Esophagus muscularis mucosa (tissue), 4 donors: ENCODE measurements around the gene HTR2C. TPM values are rescaled to one million over a fixed set of nuclear protein-coding genes. Genes with fewer than 3 reads are reported as not detected.

Source experiments
- DNase-seq: peaks from one replicate; pipeline ENCODE4 v3.0.0-alpha.2; 2017; ENCODE audit errors: extremely low spot score
- H3K27ac ChIP-seq, 4 donors: fragments of 200-600 bp; sonication (generic); replicated peaks in 1 of 4; 1 replicate in 3 of 4; 2 replicates in 1 of 4; pipeline ENCODE4 v1.5.1; 2016 to 2019; ENCODE audit warnings: mild to moderate bottlenecking in 1 of 4
- H3K27me3 ChIP-seq, 4 donors: fragments of 200-600 bp; sonication (generic); one replicate each; pipeline versions ENCODE4 v1.5.1 to v1.6.0; 2016 to 2019
- H3K36me3 ChIP-seq, 4 donors: fragments of 200-600 bp; sonication (generic); one replicate each; pipeline ENCODE4 v1.5.1; 2016 to 2019
- H3K4me1 ChIP-seq, 4 donors: fragments of 200-600 bp; sonication (generic); one replicate each; pipeline ENCODE4 v1.5.1; 2016 to 2019
- H3K4me3 ChIP-seq, 4 donors: fragments of 200-600 bp; sonication (generic); 1 replicate in 2 of 4; 2 replicates in 2 of 4; pipeline ENCODE4 v1.5.1; 2016 to 2019; ENCODE audit warnings: mild to moderate bottlenecking in 4 of 4, moderate library complexity in 1 of 4
- H3K9me3 ChIP-seq, 4 donors: fragments of 200-600 bp; sonication (generic); 1 replicate in 3 of 4; 2 replicates in 1 of 4; pipeline ENCODE4 v1.5.1; 2016 to 2019
- CTCF ChIP-seq, 3 experiments: fragments of 200-600 bp in 2 of 3; fragments of 450-650 bp in 1 of 3; sonication (generic) in 2 of 3; IDR thresholded peaks; one replicate each; pipeline ENCODE4 v1.5.1; 2017 to 2019; ENCODE audit warnings: antibody characterized with exemption in 3 of 3, mild to moderate bottlenecking in 2 of 3, moderate library complexity in 1 of 3
- EP300 ChIP-seq: sonication (generic); formaldehyde crosslinking; IDR thresholded peaks from one replicate; pipeline ENCODE4 v1.6.1; 2017; ENCODE audit warnings: antibody characterized with exemption
- POLR2A ChIP-seq: fragments of 450-650 bp; IDR thresholded peaks from one replicate; pipeline ENCODE4 v1.6.1; 2017; ENCODE audit warnings: antibody characterized with exemption, moderate library complexity, mild to moderate bottlenecking, low read depth
- POLR2AphosphoS5 ChIP-seq, 2 donors: sonication (generic); formaldehyde crosslinking; IDR thresholded peaks; one replicate each; pipeline ENCODE4 v1.6.1; 2017; ENCODE audit warnings: antibody characterized with exemption in 2 of 2
- WGBS: methylation state at CpG from one replicate; pipeline ENCODE4 v1.1.5; 2018; 5-methylcytosine and 5-hydroxymethylcytosine counted together
- intact Hi-C: fragments of 100-400 bp; cut with DNase I; formaldehyde crosslinking; loops from one replicate; pipeline ENCODE4 v1.15.1; 2023
- total RNA-seq, 4 donors: library from RNA; depleted of rRNA; stranded (reverse); fragments of >200 nt; gene quantifications; one replicate each; pipeline versions ENCODE4 v1.1.0 to v1.2.1, GENCODE V29; 2016

HTR2C gene
- total RNA-seq, 4 donors from 2014 or later, result not detected

GRCh38 chrX:114800719-114801118 lies 216.8 kb downstream of the HTR2C start:
- TF ChIP-seq CTCF (IDR thresholded peaks at IDR 0.05) (no peak), POLR2AphosphoS5 (IDR thresholded peaks at IDR 0.05) (no peak)
- 83% methylated on average over 4 of the region's 4 CpGs for WGBS
- Histone ChIP-seq H3K36me3 (no peaks in the 10 kb centered on the region), H3K4me1 (no peaks in the 10 kb centered on the region), H3K9me3 (no peaks in the 10 kb centered on the region), H3K27ac (no peak overlapping the region), H3K27me3 (no peaks in the 10 kb centered on the region), H3K4me3 (no peak overlapping the region)
- intact Hi-C loops, result no loop called here
- DNase-seq, result no peak

GRCh38 chrX:114819509-114819908 lies 235.6 kb downstream of the HTR2C start:
- H3K27me3 ChIP-seq, result no peaks in the 10 kb centered on the region
- no peak overlapping the region for H3K27ac ChIP-seq
- no peak for DNase-seq
- intact Hi-C loops, result no loop called here
- H3K36me3 ChIP-seq, result no peaks in the 10 kb centered on the region
- H3K4me3 ChIP-seq, result no peak overlapping the region
- TF ChIP-seq EP300, result no peak
- no peaks in the 10 kb centered on the region for H3K9me3 ChIP-seq
- no peaks in the 10 kb centered on the region for H3K4me1 ChIP-seq
- WGBS, result 56% methylated on average over 2 of the region's 2 CpGs

GRCh38 chrX:114841051-114841450 lies 257.2 kb downstream of the HTR2C start:
- no peaks in the 10 kb centered on the region for H3K27me3 ChIP-seq
- H3K27ac ChIP-seq, result no peak overlapping the region
- no peaks in the 10 kb centered on the region for H3K4me1 ChIP-seq
- intact Hi-C loops, result no loop called here
- H3K36me3 ChIP-seq, result no peaks in the 10 kb centered on the region
- peaks cover 0 to 4% (median 0%) of the 10 kb centered on the region in 4 donors for H3K9me3 ChIP-seq
- H3K4me3 ChIP-seq, result no peak overlapping the region
- WGBS, result 90% methylated on average over 1 of the region's 1 CpG
- no peak for DNase-seq
- TF ChIP-seq EP300, result no peak
- no peak for TF ChIP-seq POLR2AphosphoS5 (IDR thresholded peaks at IDR 0.05)
- TF ChIP-seq CTCF (IDR thresholded peaks at IDR 0.05), result no peak
- TF ChIP-seq POLR2A, result no peak

- WGBS, result 24% methylated on average over 1 of the region's 1 CpG
These were observed 258.3 kb downstream of the HTR2C start for GRCh38 chrX:114842181-114842580.

GRCh38 chrX:114889481-114889880 lies 305.6 kb downstream of the HTR2C start:
- H3K4me1 ChIP-seq, result no peaks in the 10 kb centered on the region
- H3K36me3 ChIP-seq, result no peaks in the 10 kb centered on the region
- peaks cover 0 to 6% (median 0%) of the 10 kb centered on the region in 4 donors for H3K9me3 ChIP-seq
- DNase-seq, result no peak
- no peak for TF ChIP-seq EP300
- TF ChIP-seq POLR2AphosphoS5 (IDR thresholded peaks at IDR 0.05), result no peak
- no peak for TF ChIP-seq POLR2A
- no peak for TF ChIP-seq CTCF (IDR thresholded peaks at IDR 0.05)
- no peak overlapping the region for H3K4me3 ChIP-seq
- 79% methylated on average over 1 of the region's 1 CpG for WGBS
- H3K27ac ChIP-seq, result no peak overlapping the region
- intact Hi-C loops, result no loop called here
- H3K27me3 ChIP-seq, result peaks cover 0 to 3% (median 0%) of the 10 kb centered on the region in 4 donors

More at GRCh38 chrX:114842181-114842580, 258.3 kb downstream of the HTR2C start:
- no peaks in the 10 kb centered on the region for H3K36me3 ChIP-seq
- no peak overlapping the region for H3K4me3 ChIP-seq
- TF ChIP-seq EP300 (no peak), POLR2AphosphoS5 (IDR thresholded peaks at IDR 0.05) (no peak), CTCF (IDR thresholded peaks at IDR 0.05) (no peak)
- H3K9me3 ChIP-seq, result peaks cover 0 to 4% (median 0%) of the 10 kb centered on the region in 4 donors
- intact Hi-C loops, result no loop called here
- no peak overlapping the region for H3K27ac ChIP-seq
- no peak for DNase-seq
- H3K27me3 ChIP-seq, result no peaks in the 10 kb centered on the region
- no peaks in the 10 kb centered on the region for H3K4me1 ChIP-seq
